ENCODE measurements around the gene NFATC2. TPM values are rescaled to one million over a fixed set of nuclear protein-coding genes. Genes with fewer than 3 reads are reported as not detected.
A peak's percentile ranks its signal among the peaks of the same experiment; 100 is the strongest.

Gene NFATC2
- total and polyA plus RNA-seq, 2 of the 8 experiments (the other 6 are each of a cell fraction or from before 2014, with no cell fraction given), result 0.27 to 0.91 TPM

- Histone ChIP-seq H3K23ac (ENCODE audit: insufficient read length) (no peak overlapping the region), H4K20me1 (replicated peaks in 1 of 2; ENCODE audit: control insufficient read depth in 1 of 2, insufficient read depth in 2 of 2, low read length in 2 of 2) (no peaks in the 10 kb centered on the region), H2BK15ac (ENCODE audit: low read length) (peak overlapping the region; percentile 66; the same call in 1 of the 2 replicates), H3K36me3 (ENCODE audit: control insufficient read depth in 2 of 4, insufficient read depth in 4 of 4, low read length in 3 of 4) (no peaks in the 10 kb centered on the region), H2AFZ (ENCODE audit: low read length) (no peak overlapping the region), H3K79me1 (ENCODE audit: low read depth, low read length) (no peaks in the 10 kb centered on the region), H3K14ac (ENCODE audit: insufficient read length) (no peak overlapping the region), H4K8ac (ENCODE audit: extremely low read depth, insufficient read depth, low read length) (no peak overlapping the region), H3K18ac (ENCODE audit: extremely low read depth, low read length) (no peak overlapping the region), H3K4me1 (replicated peaks in 1 of 4; ENCODE audit: control insufficient read depth in 3 of 4, insufficient read depth in 4 of 4, low read length in 3 of 4) (peaks cover 2 to 18% (median 10%) of the 10 kb centered on the region in 4 experiments; a peak in 6 of 7 replicates), H3K4me3 (ENCODE audit: extremely low read depth in 1 of 4, insufficient read depth in 2 of 4, low read depth in 3 of 4, low read length in 4 of 4) (no peak overlapping the region), H2BK5ac (ENCODE audit: low read depth, low read length) (peak overlapping the region; percentile 84; the same call in 1 of the 2 replicates), H3K79me2 (ENCODE audit: control insufficient read depth in 1 of 2, insufficient read depth in 2 of 2, low read length in 2 of 2) (no peaks in the 10 kb centered on the region), H2AK5ac (ENCODE audit: low read depth, low read length) (peak overlapping the region; percentile 96; the same call in 1 of the 2 replicates), H3K9me3 (ENCODE audit: insufficient read depth in 2 of 2, low read depth in 1 of 2, low read length in 1 of 2) (no peaks in the 10 kb centered on the region), H3K56ac (replicated peaks; ENCODE audit: insufficient read length, low read depth, low read length) (no peak overlapping the region), H4K91ac (replicated peaks; ENCODE audit: insufficient read length, low read length) (peak overlapping the region; percentile 61), H4K5ac (ENCODE audit: insufficient read length, low read depth, low read length) (no peak overlapping the region), H3K4ac (replicated peaks; ENCODE audit: insufficient read length, low read depth, low read length) (no peak overlapping the region), H3K4me2 (ENCODE audit: insufficient read depth in 1 of 2, low read depth in 2 of 2, low read length in 2 of 2) (peak overlapping the region in 1 of 2 experiments; percentile 8; a peak in 1 of 4 replicates), H3K23me2 (ENCODE audit: low read depth, low read length) (no peaks in the 10 kb centered on the region), H3K9ac (replicated peaks in 1 of 4; ENCODE audit: extremely low read depth in 1 of 4, low read depth in 3 of 4, low read length in 3 of 4) (no peak overlapping the region), H2BK120ac (replicated peaks; ENCODE audit: low read depth, low read length) (peak overlapping the region; percentile 51), H3K27me3 (replicated peaks in 1 of 4; ENCODE audit: control insufficient read depth in 3 of 4, extremely low read depth in 1 of 4, insufficient read depth in 3 of 4, low read length in 3 of 4) (no peaks in the 10 kb centered on the region; a peak in 1 of 7 replicates), H3K27ac (ENCODE audit: low read depth, low read length) (no peak overlapping the region), H2BK20ac (ENCODE audit: low read length) (peak overlapping the region; percentile 8; the same call in 1 of the 2 replicates), H2BK12ac (ENCODE audit: low read depth, low read length) (peak overlapping the region; percentile 97; the same call in 1 of the 2 replicates)
- FAIRE-seq (no peak), DNase-seq (ENCODE audit: low read depth in 1 of 2, low spot score in 2 of 2) (no peak)
- WGBS, 2 experiments (ENCODE audit: extremely low coverage in 1 of 2, insufficient coverage in 1 of 2, insufficient read length in 1 of 2, insufficient replicate concordance in 2 of 2, low coverage in 1 of 2, low lambda C conversion rate in 2 of 2, missing lambda C conversion rate in 1 of 2), result 65% methylated on average over 4 of the region's 4 CpGs; no CpG with 5 or more reads in 1 of the 2 experiments
- ChIA-PET CTCF (ENCODE audit: partially characterized antibody) (interaction anchor here (0.9 to 3.5 kb wide), 41 partner anchors 9 to 405 kb away, joined by 3 to 34 read pairs (median 5); partner anchors contain the start of gene NFATC2), POLR2A (ENCODE audit: partially characterized antibody) (interaction anchor here (0.9 kb wide), 1 partner anchor 95 kb away, joined by 3 read pairs; no protein-coding TSS in a partner anchor)
- no peak for TF ChIP-seq SIRT6 (IDR thresholded peaks at IDR 0.05; ENCODE audit: low read length)
- TF ChIP-seq TAF7 (optimal IDR thresholded peaks at IDR 0.05; ENCODE audit: borderline replicate concordance, low read depth, low read length), result no peak
- TF ChIP-seq CEBPB (IDR thresholded peaks at IDR 0.05; ENCODE audit: low read depth, low read length), result no peak
- no peak for TF ChIP-seq JUND (IDR thresholded peaks at IDR 0.05; ENCODE audit: low read length)
- no peak for TF ChIP-seq HDAC2 (IDR thresholded peaks at IDR 0.05; ENCODE audit: borderline replicate concordance in 1 of 2, low read depth in 2 of 2, low read length in 2 of 2)
- no peak for TF ChIP-seq RAD21 (IDR thresholded peaks at IDR 0.05 in 1 of 2, conservative IDR thresholded peaks at IDR 0.05 in 1 of 2; ENCODE audit: low read depth in 2 of 2, low read length in 2 of 2)
- no peak for TF ChIP-seq EGR1 (IDR thresholded peaks at IDR 0.05; ENCODE audit: borderline replicate concordance, low read depth, low read length)
- TF ChIP-seq, protein P1, sequence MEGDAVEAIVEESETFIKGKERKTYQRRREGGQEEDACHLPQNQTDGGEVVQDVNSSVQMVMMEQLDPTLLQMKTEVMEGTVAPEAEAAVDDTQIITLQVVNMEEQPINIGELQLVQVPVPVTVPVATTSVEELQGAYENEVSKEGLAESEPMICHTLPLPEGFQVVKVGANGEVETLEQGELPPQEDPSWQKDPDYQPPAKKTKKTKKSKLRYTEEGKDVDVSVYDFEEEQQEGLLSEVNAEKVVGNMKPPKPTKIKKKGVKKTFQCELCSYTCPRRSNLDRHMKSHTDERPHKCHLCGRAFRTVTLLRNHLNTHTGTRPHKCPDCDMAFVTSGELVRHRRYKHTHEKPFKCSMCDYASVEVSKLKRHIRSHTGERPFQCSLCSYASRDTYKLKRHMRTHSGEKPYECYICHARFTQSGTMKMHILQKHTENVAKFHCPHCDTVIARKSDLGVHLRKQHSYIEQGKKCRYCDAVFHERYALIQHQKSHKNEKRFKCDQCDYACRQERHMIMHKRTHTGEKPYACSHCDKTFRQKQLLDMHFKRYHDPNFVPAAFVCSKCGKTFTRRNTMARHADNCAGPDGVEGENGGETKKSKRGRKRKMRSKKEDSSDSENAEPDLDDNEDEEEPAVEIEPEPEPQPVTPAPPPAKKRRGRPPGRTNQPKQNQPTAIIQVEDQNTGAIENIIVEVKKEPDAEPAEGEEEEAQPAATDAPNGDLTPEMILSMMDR (IDR thresholded peaks at IDR 0.05; ENCODE audit: control extremely low read depth in 1 of 3, insufficient read depth in 1 of 3, low read depth in 1 of 3, low read length in 3 of 3), result no peak
Measured at GRCh38 chr20:51386586-51386985, 155.9 kb downstream of the NFATC2 start.
